ENCODE data around the gene CAMTA2.

The CAMTA2 gene

DNA sequence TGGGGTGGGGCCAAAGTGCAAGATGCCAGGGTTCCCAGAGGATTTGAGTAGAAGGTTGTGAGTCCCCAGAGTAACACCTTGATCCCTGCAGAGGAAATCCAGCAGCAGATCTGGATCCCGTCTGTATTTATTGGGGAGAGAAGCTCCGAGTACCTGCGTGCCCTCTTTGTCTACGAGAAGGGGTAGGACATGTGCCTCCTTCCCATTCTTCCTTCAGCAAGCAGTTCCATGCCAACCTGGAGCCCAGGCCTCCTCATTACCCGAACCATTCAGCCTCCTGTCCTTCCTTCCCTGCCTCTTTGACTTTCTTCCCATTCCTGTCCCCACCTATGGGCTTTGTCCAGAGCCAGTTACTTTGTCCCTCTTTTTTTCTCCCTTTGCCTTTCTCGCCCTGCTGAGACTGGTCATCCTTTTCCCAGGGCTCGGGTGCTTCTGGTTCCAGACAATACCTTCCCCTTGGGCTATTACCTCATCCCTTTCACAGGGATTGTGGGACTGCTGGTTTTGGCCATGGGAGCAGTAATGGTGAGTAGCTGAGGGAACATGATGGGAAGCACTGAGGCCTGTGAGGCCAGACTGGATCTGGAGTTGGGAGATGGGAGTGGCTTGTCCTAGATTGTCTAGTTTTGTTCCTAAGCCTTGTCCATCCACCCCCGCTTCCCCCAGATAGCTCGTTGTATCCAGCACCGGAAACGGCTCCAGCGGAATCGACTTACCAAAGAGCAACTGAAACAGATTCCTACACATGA lies 44.5 kb downstream of the CAMTA2 start:
- Histone ChIP-seq H3K9ac (ENCODE audit: low read depth, low read length) (no peak overlapping the region), H3K9me3 (ENCODE audit: control insufficient read depth, insufficient read depth, low read length) (no peaks in the 10 kb centered on the region), H3K36me3 (ENCODE audit: control insufficient read depth, insufficient read depth, low read length) (peaks cover 50% of the 10 kb centered on the region), H3K4me3 (ENCODE audit: low read depth, low read length) (no peak overlapping the region), H3K4me1 (ENCODE audit: control insufficient read depth, insufficient read depth, low read length) (peaks cover 12% of the 10 kb centered on the region), H3K27me3 (ENCODE audit: control insufficient read depth, insufficient read depth, low read length) (no peaks in the 10 kb centered on the region)

DNA sequence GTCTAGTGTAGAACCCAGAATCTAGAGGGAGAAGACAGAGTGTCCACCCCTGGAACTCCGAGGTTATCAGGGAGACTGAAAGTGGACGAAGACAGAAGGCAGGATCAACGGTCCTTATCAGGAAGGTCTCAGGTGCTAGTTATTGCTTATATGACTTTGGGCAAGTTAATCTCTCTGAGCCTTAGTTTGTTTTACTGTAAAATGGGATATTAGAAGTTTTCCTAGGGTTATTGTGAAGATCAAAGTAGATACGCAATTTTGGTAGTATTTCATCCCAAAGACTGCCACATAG lies 46.2 kb downstream of the CAMTA2 start:
- Histone ChIP-seq H3K9me3 (ENCODE audit: control insufficient read depth, insufficient read depth, low read length) (no peaks in the 10 kb centered on the region), H3K4me1 (ENCODE audit: control insufficient read depth, insufficient read depth, low read length) (peaks cover 10% of the 10 kb centered on the region), H3K9ac (ENCODE audit: low read depth, low read length) (peak overlapping the region; percentile 99), H3K27me3 (ENCODE audit: control insufficient read depth, insufficient read depth, low read length) (no peaks in the 10 kb centered on the region), H3K4me3 (ENCODE audit: low read depth, low read length) (peak overlapping the region; percentile 91), H3K36me3 (ENCODE audit: control insufficient read depth, insufficient read depth, low read length) (peaks cover 59% of the 10 kb centered on the region)

GRCh38 chr17:4940555-4941318 lies 46.7 kb downstream of the CAMTA2 start:
- Histone ChIP-seq H3K27me3 (ENCODE audit: control insufficient read depth, insufficient read depth, low read length) (no peaks in the 10 kb centered on the region), H3K9ac (ENCODE audit: low read depth, low read length) (peak overlapping the region; percentile 99), H3K4me1 (ENCODE audit: control insufficient read depth, insufficient read depth, low read length) (peaks cover 7% of the 10 kb centered on the region), H3K36me3 (ENCODE audit: control insufficient read depth, insufficient read depth, low read length) (peaks cover 55% of the 10 kb centered on the region), H3K9me3 (ENCODE audit: control insufficient read depth, insufficient read depth, low read length) (no peaks in the 10 kb centered on the region), H3K4me3 (ENCODE audit: low read depth, low read length) (peak overlapping the region; percentile 91)

DNA sequence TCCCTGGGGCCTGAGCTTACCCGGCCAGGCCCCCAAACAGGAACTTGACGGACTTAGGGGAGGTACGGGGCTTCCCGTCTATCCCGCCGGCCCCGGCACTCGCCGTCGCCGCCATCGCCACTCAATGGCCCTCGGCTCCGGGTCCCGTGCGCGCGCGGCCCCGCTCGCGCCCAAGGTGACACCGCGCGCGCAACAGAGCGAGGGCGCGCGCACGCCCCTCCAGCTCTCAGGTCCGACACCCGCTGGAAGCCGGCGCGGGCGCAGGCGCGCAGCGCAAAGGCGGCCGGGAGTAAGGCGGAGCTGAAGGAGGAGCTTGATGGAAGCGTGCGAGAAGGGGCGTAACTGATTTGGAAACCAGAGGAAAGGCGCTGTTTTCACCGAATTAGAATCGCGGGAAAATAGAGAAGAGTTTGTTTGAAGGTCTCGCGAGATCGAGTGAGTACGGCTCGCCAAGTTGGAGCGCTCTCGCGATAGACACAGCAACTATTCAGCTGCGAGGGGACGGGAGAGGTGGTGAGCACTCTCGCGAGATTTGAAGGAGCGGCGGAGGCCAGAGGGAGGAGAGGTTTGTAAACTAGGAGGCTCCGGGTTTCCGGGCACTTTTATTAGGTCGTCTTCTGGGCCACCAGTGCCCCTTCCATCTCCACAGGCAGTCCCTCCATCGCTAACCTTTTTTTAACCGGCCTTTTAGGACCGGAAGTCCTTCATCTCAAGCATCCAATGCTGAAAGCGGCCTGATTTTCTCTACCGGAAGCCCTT lies 47.5 kb downstream of the CAMTA2 start, which contains the start of the genes RNF167 and SLC25A11:
RNF167 (plus strand) TSS at position 473 of the 759 bp plus-strand sequence. CDS start 642 bp downstream, outside the sequence.
SLC25A11 (minus strand) TSS at position 251 of the 759 bp plus-strand sequence; CDS start at position 115, 136 bp downstream.
- Histone ChIP-seq H3K9me3 (ENCODE audit: control insufficient read depth, insufficient read depth, low read length) (no peaks in the 10 kb centered on the region), H3K9ac (ENCODE audit: low read depth, low read length) (peak within 1 kb of the TSS; percentile 99), H3K4me3 (ENCODE audit: low read depth, low read length) (peak within 1 kb of the TSS; percentile 91), H3K27me3 (ENCODE audit: control insufficient read depth, insufficient read depth, low read length) (no peaks in the 10 kb centered on the region), H3K36me3 (ENCODE audit: control insufficient read depth, insufficient read depth, low read length) (peaks cover 48% of the 10 kb centered on the region), H3K4me1 (ENCODE audit: control insufficient read depth, insufficient read depth, low read length) (peaks cover 7% of the 10 kb centered on the region)

DNA sequence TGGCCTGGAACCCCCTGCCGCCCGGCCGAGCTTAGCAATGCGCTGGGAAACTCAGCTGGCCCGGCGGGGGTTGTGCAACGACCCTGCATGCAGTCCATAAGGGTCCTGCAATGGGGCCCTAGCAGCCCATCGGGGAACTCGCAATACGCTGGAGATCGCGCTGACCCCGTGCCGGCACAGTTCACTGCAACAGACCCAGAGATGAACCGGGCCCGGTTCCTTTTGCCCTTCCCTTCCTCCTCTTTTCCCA lies 48.0 kb downstream of the CAMTA2 start:
- H3K9ac ChIP-seq (ENCODE audit: low read depth, low read length) = peak overlapping the region; percentile 99
- H3K4me1 ChIP-seq (ENCODE audit: control insufficient read depth, insufficient read depth, low read length) = peaks cover 7% of the 10 kb centered on the region
- peaks cover 43% of the 10 kb centered on the region for H3K36me3 ChIP-seq (ENCODE audit: control insufficient read depth, insufficient read depth, low read length)
- H3K9me3 ChIP-seq (ENCODE audit: control insufficient read depth, insufficient read depth, low read length) = no peaks in the 10 kb centered on the region
- peak overlapping the region; percentile 91 for H3K4me3 ChIP-seq (ENCODE audit: low read depth, low read length)
- no peaks in the 10 kb centered on the region for H3K27me3 ChIP-seq (ENCODE audit: control insufficient read depth, insufficient read depth, low read length)

GRCh38 chr17:4938688-4939545 lies 48.6 kb downstream of the CAMTA2 start:
- peak overlapping the region; percentile 91 for H3K4me3 ChIP-seq (ENCODE audit: low read depth, low read length)
- H3K9me3 ChIP-seq (ENCODE audit: control insufficient read depth, insufficient read depth, low read length) = no peaks in the 10 kb centered on the region
- peaks cover 5% of the 10 kb centered on the region for H3K4me1 ChIP-seq (ENCODE audit: control insufficient read depth, insufficient read depth, low read length)
- H3K36me3 ChIP-seq (ENCODE audit: control insufficient read depth, insufficient read depth, low read length) = peaks cover 39% of the 10 kb centered on the region
- peak overlapping the region; percentile 99 for H3K9ac ChIP-seq (ENCODE audit: low read depth, low read length)
- H3K27me3 ChIP-seq (ENCODE audit: control insufficient read depth, insufficient read depth, low read length) = no peaks in the 10 kb centered on the region

GRCh38 chr17:4938069-4938491 lies 49.4 kb downstream of the CAMTA2 start:
- no peak overlapping the region for H3K4me3 ChIP-seq (ENCODE audit: low read depth, low read length)
- peaks cover 9% of the 10 kb centered on the region for H3K4me1 ChIP-seq (ENCODE audit: control insufficient read depth, insufficient read depth, low read length)

DNA sequence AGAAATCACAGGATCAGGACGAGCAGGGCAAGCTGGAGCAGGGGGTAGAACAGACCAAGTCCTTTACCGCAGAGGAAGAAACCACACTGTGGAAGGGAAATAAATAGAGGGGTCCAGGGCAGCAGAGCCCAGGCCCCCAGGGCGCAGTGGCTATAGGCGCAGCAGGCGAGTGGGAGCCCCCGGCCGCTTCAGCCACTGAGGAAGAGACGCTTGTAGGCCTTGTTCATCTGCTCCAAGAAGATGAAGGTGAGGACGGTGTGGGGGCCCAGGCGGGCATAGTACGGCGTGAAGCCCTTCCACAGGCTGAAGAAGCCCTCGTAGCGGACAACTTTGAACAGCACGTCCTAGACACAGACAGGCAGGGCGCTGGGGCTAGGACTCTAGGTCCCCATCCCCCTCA lies 49.9 kb downstream of the CAMTA2 start:
- Histone ChIP-seq H3K36me3 (ENCODE audit: control insufficient read depth, insufficient read depth, low read length) (peaks cover 26% of the 10 kb centered on the region), H3K27me3 (ENCODE audit: control insufficient read depth, insufficient read depth, low read length) (no peaks in the 10 kb centered on the region), H3K9ac (ENCODE audit: low read depth, low read length) (no peak overlapping the region), H3K4me3 (ENCODE audit: low read depth, low read length) (no peak overlapping the region), H3K9me3 (ENCODE audit: control insufficient read depth, insufficient read depth, low read length) (no peaks in the 10 kb centered on the region), H3K4me1 (ENCODE audit: control insufficient read depth, insufficient read depth, low read length) (peaks cover 9% of the 10 kb centered on the region)

More at GRCh38 chr17:4938069-4938491, 49.4 kb downstream of the CAMTA2 start:
- Histone ChIP-seq H3K27me3 (ENCODE audit: control insufficient read depth, insufficient read depth, low read length) (no peaks in the 10 kb centered on the region), H3K9me3 (ENCODE audit: control insufficient read depth, insufficient read depth, low read length) (no peaks in the 10 kb centered on the region), H3K9ac (ENCODE audit: low read depth, low read length) (no peak overlapping the region), H3K36me3 (ENCODE audit: control insufficient read depth, insufficient read depth, low read length) (peaks cover 32% of the 10 kb centered on the region)

DNA sequence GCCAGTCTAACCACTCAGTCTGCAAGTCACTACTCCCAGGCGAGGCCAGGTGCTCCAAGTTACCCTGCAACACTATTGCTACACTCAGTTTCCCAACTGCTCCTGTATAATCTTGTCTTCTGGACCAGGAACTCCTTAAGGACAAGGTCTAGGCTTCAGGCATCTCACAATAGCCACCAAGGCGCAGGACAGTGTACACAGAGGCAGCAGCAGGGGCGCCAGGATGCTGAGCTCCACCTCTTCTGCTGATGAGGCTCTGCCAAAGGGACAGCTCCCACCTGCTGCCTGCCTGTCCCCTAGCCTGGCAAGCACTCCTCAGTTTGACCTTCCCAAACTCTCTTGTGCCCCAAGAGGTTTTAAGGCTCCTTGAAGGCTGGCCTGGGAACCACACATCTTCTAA lies 51.0 kb downstream of the CAMTA2 start:
- no peak overlapping the region for H3K9ac ChIP-seq (ENCODE audit: low read depth, low read length)

DNA sequence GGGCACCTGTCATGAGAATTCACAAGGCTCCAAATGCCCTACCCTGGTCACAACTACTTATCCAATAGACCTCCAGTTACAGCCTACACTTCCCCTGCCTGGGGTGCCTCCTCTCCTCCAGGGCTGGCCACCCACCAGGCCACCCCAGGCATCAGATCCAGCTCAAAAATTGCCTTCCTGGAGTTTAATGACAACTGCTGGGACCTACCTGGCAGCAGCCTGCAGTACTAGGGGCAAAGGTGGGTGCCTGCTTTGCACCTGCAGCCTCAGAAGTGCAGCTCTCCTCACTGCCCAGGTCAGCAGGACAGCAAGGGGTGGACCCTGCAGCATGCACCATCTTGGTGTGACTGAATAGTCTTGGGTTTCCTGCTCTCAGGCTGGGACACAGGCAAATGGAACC lies 51.8 kb downstream of the CAMTA2 start:
- Histone ChIP-seq H3K9ac (ENCODE audit: low read depth, low read length) (no peak overlapping the region), H3K27me3 (ENCODE audit: control insufficient read depth, insufficient read depth, low read length) (no peaks in the 10 kb centered on the region), H3K4me1 (ENCODE audit: control insufficient read depth, insufficient read depth, low read length) (peaks cover 9% of the 10 kb centered on the region), H3K36me3 (ENCODE audit: control insufficient read depth, insufficient read depth, low read length) (peaks cover 24% of the 10 kb centered on the region), H3K9me3 (ENCODE audit: control insufficient read depth, insufficient read depth, low read length) (no peaks in the 10 kb centered on the region), H3K4me3 (ENCODE audit: low read depth, low read length) (no peak overlapping the region)

More for the DNA sequence above, 51.0 kb downstream of the CAMTA2 start:
- Histone ChIP-seq H3K4me3 (ENCODE audit: low read depth, low read length) (no peak overlapping the region), H3K36me3 (ENCODE audit: control insufficient read depth, insufficient read depth, low read length) (peaks cover 24% of the 10 kb centered on the region), H3K4me1 (ENCODE audit: control insufficient read depth, insufficient read depth, low read length) (peaks cover 9% of the 10 kb centered on the region), H3K27me3 (ENCODE audit: control insufficient read depth, insufficient read depth, low read length) (no peaks in the 10 kb centered on the region), H3K9me3 (ENCODE audit: control insufficient read depth, insufficient read depth, low read length) (no peaks in the 10 kb centered on the region)

All from iPS-15b (cell line).